ENCODE measurements around the gene NEK5. TPM values are rescaled to one million over a fixed set of nuclear protein-coding genes. Genes with fewer than 3 reads are reported as not detected.

Gene NEK5
- total and polyA plus RNA-seq, 2 of the 8 experiments (the other 6 are each of a cell fraction or from before 2014, with no cell fraction given), result 0.12 to 0.35 TPM

- TF ChIP-seq RNF2 (IDR thresholded peaks at IDR 0.05; ENCODE audit: borderline replicate concordance, low read depth, low read length, missing control alignments, poor library complexity, severe bottlenecking) (no peak), SP4 (IDR thresholded peaks at IDR 0.05; ENCODE audit: low read length) (no peak), KDM5A (IDR thresholded peaks at IDR 0.05; ENCODE audit: low read length) (no peak), CBX8 (IDR thresholded peaks at IDR 0.05; ENCODE audit: borderline replicate concordance, low read depth, low read length) (no peak)
Observed at GRCh38 chr13:52001120-52001731, 127.6 kb downstream of the NEK5 start (continued).

All from H1 (cell line).